Fibroblast of skin of abdomen (primary cell): ENCODE results near the gene KLHL28.
A peak's percentile ranks its signal among the peaks of the same experiment; 100 is the strongest.

Experiments used
- DNase-seq: peaks from one replicate; pipeline ENCODE4 v3.0.0-alpha.2; 2013

Gene KLHL28

GRCh38 chr14:44960146-44960545 is 1.6 kb downstream of the KLHL28 start:
- no peak for DNase-seq

GRCh38 chr14:44959538-44959937 is 2.2 kb downstream of the KLHL28 start:
- DNase-seq: no peak

GRCh38 chr14:44956866-44957265 is 4.9 kb downstream of the KLHL28 start:
- no peak for DNase-seq

- DNase-seq: no peak
Observed at GRCh38 chr14:44955528-44955927, 6.2 kb downstream of the KLHL28 start.

DNA sequence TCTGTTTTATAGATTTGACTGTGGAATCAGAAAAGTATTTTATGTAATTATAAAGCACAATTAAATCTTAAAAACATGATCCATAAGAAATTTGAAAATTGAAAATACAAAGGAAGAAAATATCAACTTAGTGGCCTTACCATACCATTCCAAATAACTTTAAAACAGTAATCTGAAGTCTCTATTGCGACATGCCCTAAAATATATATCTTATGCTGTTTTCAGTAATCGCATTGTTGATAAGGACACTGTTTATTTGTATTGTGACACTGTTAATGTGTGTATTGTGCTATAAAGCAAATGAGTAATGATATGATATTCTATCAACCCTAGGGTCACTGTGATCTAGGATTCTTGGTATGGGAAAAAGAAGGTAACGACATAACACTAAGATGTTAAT is 7.0 kb downstream of the KLHL28 start:
- DNase-seq: no peak

- no peak for DNase-seq
Observed at GRCh38 chr14:44952391-44953110, 9.2 kb downstream of the KLHL28 start.

GRCh38 chr14:44951051-44951450 is 10.7 kb downstream of the KLHL28 start:
- no peak for DNase-seq

GRCh38 chr14:44945264-44945663 is 16.5 kb downstream of the KLHL28 start:
- DNase-seq: peak; percentile 96

GRCh38 chr14:44944107-44944506 is 17.6 kb downstream of the KLHL28 start:
- no peak for DNase-seq

- DNase-seq: no peak
Observed at GRCh38 chr14:44942436-44942835, 19.3 kb downstream of the KLHL28 start.

DNA sequence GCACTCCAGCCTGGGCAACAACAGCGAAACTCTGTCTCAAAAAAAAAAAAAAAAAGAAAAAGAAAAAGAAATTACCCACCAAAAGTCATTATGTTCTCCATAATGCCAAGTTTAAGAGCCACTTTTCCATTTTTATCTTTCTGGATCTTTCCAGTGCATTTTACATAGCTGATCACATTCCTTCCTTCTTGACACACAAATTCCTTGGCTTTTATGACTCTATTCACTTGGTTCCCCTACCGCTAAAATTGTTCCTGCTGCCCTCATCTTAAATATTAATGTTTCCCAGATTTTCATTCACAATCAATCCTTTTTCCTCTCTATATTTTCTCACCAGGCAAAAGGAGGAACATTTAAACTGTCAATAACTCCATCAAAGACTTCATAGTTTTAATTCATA is 20.2 kb downstream of the KLHL28 start:
- peak; percentile 43 for DNase-seq

GRCh38 chr14:44940944-44941343 is 20.8 kb downstream of the KLHL28 start:
- DNase-seq: no peak

GRCh38 chr14:44940211-44940610 is 21.5 kb downstream of the KLHL28 start:
- DNase-seq: peak; percentile 84

GRCh38 chr14:44937547-44937946 is 24.2 kb downstream of the KLHL28 start:
- DNase-seq: no peak

GRCh38 chr14:44935155-44935554 is 26.6 kb downstream of the KLHL28 start:
- no peak for DNase-seq

DNA sequence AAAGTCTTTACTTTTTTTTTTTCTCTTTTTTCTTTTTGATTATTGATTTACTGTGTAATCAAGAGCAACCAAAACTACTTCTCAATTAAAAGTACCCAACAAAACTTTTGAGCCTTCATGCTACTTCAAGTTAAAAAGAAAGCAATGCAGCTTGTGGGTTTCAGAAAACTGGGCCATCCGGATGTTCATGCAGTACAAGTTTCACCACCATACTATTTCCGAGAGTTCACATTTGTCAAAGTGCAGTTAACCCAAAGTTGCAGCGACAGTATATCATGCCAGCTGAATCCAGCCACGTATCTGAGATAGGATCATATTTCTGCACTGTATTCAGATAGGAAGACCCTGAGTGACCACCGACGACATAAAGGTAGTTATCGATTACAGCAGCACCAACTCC is 33.0 kb downstream of the KLHL28 start:
- DNase-seq: no peak

- DNase-seq: peak; percentile 36
Observed at GRCh38 chr14:44914849-44915248, 46.9 kb downstream of the KLHL28 start.

GRCh38 chr14:44912041-44912869 is 49.5 kb downstream of the KLHL28 start:
- DNase-seq: no peak

- no peak for DNase-seq
Observed at GRCh38 chr14:44910821-44911220, 50.9 kb downstream of the KLHL28 start.

DNA sequence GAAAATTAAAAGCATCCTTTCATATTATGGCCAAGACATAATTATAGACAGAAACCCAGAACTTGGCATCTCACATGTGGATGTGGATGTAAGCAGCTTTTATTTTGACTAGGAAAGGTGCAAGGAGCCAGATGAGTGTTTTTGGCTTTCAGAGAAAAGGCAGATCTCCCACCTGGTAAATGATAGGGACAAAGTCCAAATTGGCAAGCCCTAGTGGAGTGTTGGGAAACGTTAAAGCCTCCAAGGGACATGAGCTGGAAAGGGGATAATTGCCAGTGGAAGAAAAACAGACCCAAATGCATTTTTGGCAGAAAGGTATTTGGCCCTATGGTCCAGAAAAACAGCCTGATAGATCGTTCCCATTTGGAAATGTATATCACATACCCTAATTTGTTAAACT is 60.1 kb downstream of the KLHL28 start:
- no peak for DNase-seq

GRCh38 chr14:44898551-44898950 is 63.2 kb downstream of the KLHL28 start:
- DNase-seq: no peak

GRCh38 chr14:44897845-44898151 is 63.9 kb downstream of the KLHL28 start:
- DNase-seq: no peak

- DNase-seq: peak; percentile 97
Observed at GRCh38 chr14:44897041-44897844, 64.5 kb downstream of the KLHL28 start.
